ENCODE measurements around the gene ZNF525. TPM values are rescaled to one million over a fixed set of nuclear protein-coding genes. Genes with fewer than 3 reads are reported as not detected.

The ZNF525 gene
- total and polyA plus RNA-seq, 2 of the 13 experiments (the other 11 are each of a cell fraction or from before 2014, with no cell fraction given) = 3.4 to 8.7 TPM

GRCh38 chr19:53388168-53388567, 22.7 kb downstream of the ZNF525 start (continued):
- TF ChIP-seq RCOR2 (CRISPR knock-in tag; IDR thresholded peaks at IDR 0.05) = no peak
- no peak for TF ChIP-seq ZEB1 (IDR thresholded peaks at IDR 0.05; ENCODE audit: insufficient replicate concordance, low read depth)
- TF ChIP-seq ZNF770 (CRISPR knock-in tag; IDR thresholded peaks at IDR 0.05) = no peak
- no peak for TF ChIP-seq PPARG (CRISPR knock-in tag; conservative IDR thresholded peaks at IDR 0.05)
- no peak for TF ChIP-seq EED (CRISPR knock-in tag; IDR thresholded peaks at IDR 0.05)
- no peak for TF ChIP-seq NR2C2 (CRISPR knock-in tag; IDR thresholded peaks at IDR 0.05; ENCODE audit: borderline replicate concordance)
- no peak for TF ChIP-seq ZNF850 (CRISPR knock-in tag; conservative IDR thresholded peaks at IDR 0.05)
- no peak for TF ChIP-seq HNRNPL (IDR thresholded peaks at IDR 0.05; ENCODE audit: low read depth, low read length)

- Histone ChIP-seq H3K27me3 (ENCODE audit: control insufficient read depth in 1 of 2, insufficient read depth in 2 of 2, low read length in 2 of 2) (no peaks in the 10 kb centered on the region), H4K20me1 (ENCODE audit: insufficient read depth, low read length) (no peaks in the 10 kb centered on the region), H3K9me3 (ENCODE audit: low read length) (peaks cover 20% of the 10 kb centered on the region), H3K4me2 (ENCODE audit: low read depth, low read length) (no peak overlapping the region), H3K9ac (ENCODE audit: insufficient read depth, low read depth, low read length) (no peak overlapping the region), H3K4me1 (ENCODE audit: insufficient read depth, low read length) (peaks cover 7% of the 10 kb centered on the region; the same call in 1 of the 2 replicates), H3K4me3 (replicated peaks in 1 of 3; ENCODE audit: insufficient read depth in 1 of 3, low read depth in 2 of 3, low read length in 3 of 3) (no peak overlapping the region), H3K79me2 (ENCODE audit: insufficient read depth, low read length) (no peaks in the 10 kb centered on the region), H3K36me3 (replicated peaks in 1 of 2; ENCODE audit: control insufficient read depth in 1 of 2, insufficient read depth in 2 of 2, low read length in 2 of 2) (no peaks in the 10 kb centered on the region), H2AFZ (ENCODE audit: low read length) (no peak overlapping the region), H3K27ac (ENCODE audit: extremely low read length, insufficient read depth, low read length) (no peak overlapping the region)
- ChIA-PET CTCF (ENCODE audit: low intra/inter-chr PET ratio, low total read pairs) (no interaction called here), POLR2A (interaction anchor here (1.7 kb wide), 1 partner anchor 56 kb away, joined by 3 read pairs; the partner anchor contains the start of gene ZNF845)
- FAIRE-seq (no peak), ATAC-seq (no peak), DNase-seq (ENCODE audit: low spot score) (no peak)
- intact Hi-C loops (cut with micrococcal nuclease; ENCODE audit: unreplicated experiment) = no loop called here
- in situ Hi-C loops (cut with HindIII; ENCODE audit: extremely low pct_ligation_motif_present, low pct_unique_long_range_greater_than_20kb) = no loop called here
- BruUV-seq (replicated peaks) = no TSS peak
- 58% methylated on average over 5 of the region's 5 CpGs for WGBS (ENCODE audit: low lambda C conversion rate)
- no peak for TF ChIP-seq ZNF362 (CRISPR knock-in tag; IDR thresholded peaks at IDR 0.05; ENCODE audit: borderline replicate concordance)
- TF ChIP-seq ARHGAP35 (CRISPR knock-in tag; IDR thresholded peaks at IDR 0.05; ENCODE audit: borderline replicate concordance) = no peak
- no peak for TF ChIP-seq FOXA1 (IDR thresholded peaks at IDR 0.05)
- no peak for TF ChIP-seq FOXA1 (CRISPR knock-in tag; IDR thresholded peaks at IDR 0.05)
- TF ChIP-seq EED (CRISPR knock-in tag; IDR thresholded peaks at IDR 0.05) = no peak
- no peak for TF ChIP-seq ZNF143 (CRISPR knock-in tag; IDR thresholded peaks at IDR 0.05)
- TF ChIP-seq HOMEZ (CRISPR knock-in tag; IDR thresholded peaks at IDR 0.05; ENCODE audit: low read depth) = no peak
- TF ChIP-seq HOXA9 (CRISPR knock-in tag; IDR thresholded peaks at IDR 0.05; ENCODE audit: borderline replicate concordance) = no peak
- no peak for TF ChIP-seq RFX1 (IDR thresholded peaks at IDR 0.05)
- no peak for TF ChIP-seq ZSCAN30 (CRISPR knock-in tag; IDR thresholded peaks at IDR 0.05)
- TF ChIP-seq SALL2 (CRISPR knock-in tag; IDR thresholded peaks at IDR 0.05) = no peak
Measured at GRCh38 chr19:53388904-53389303, 23.4 kb downstream of the ZNF525 start.

Data from HepG2 (cell line).